Chondrocyte (in vitro differentiated cells): ENCODE results near the gene HTD2. TPM values are rescaled to one million over a fixed set of nuclear protein-coding genes. Genes with fewer than 3 reads are reported as not detected.
"Not testable (repeated sequence)": the region's sequence is repeated elsewhere in the genome, so short reads cannot be mapped to it uniquely, and the experiment has no call there.

Experiments used
- DNase-seq: peaks from one replicate; pipeline ENCODE4 v3.0.0; 2021; ENCODE audit warnings: mixed read lengths, low spot score
- H3K27ac Mint-ChIP-seq: one replicate; pipeline ENCODE4 v1.8.0; 2021; ENCODE audit warnings: mild to moderate bottlenecking, moderate library complexity, mixed read lengths; ENCODE audit not compliant: unreplicated experiment
- H3K27me3 Mint-ChIP-seq: 2 replicates; pipeline ENCODE4 v1.8.0; 2021; ENCODE audit warnings: low read depth, mixed read lengths
- H3K36me3 Mint-ChIP-seq: 2 replicates; pipeline ENCODE4 v1.8.0; 2021; ENCODE audit warnings: low read depth, mixed read lengths
- H3K4me1 Mint-ChIP-seq: 2 replicates; pipeline ENCODE4 v1.8.0; 2021; ENCODE audit warnings: low read depth, mild to moderate bottlenecking, mixed read lengths
- H3K4me3 Mint-ChIP-seq: one replicate; pipeline ENCODE4 v1.8.0; 2021; ENCODE audit warnings: mild to moderate bottlenecking, moderate library complexity, mixed read lengths; ENCODE audit not compliant: unreplicated experiment
- H3K9me3 Mint-ChIP-seq: 2 replicates; pipeline ENCODE4 v1.8.0; 2021; ENCODE audit warnings: low read depth, mixed read lengths
- CTCF ChIP-seq: fragments of 200-600 bp; sonication (generic); IDR thresholded peaks from 2 replicates; pipeline ENCODE4 v1.5.0; 2021; ENCODE audit warnings: antibody characterized with exemption, mild to moderate bottlenecking, moderate library complexity
- total RNA-seq: library from RNA; stranded (reverse); gene quantifications from 3 replicates; pipeline ENCODE4 v1.2.1, GENCODE V29; 2021

HTD2 gene
- total RNA-seq, 1 donor from 2014 or later = 5.0 TPM

GRCh38 chr3:58261954-58262666 lies 44.2 kb upstream of the HTD2 start:
- no peaks in the 10 kb centered on the region for H3K4me1 Mint-ChIP-seq
- peaks cover 12% of the 10 kb centered on the region for H3K36me3 Mint-ChIP-seq
- no peaks in the 10 kb centered on the region for H3K9me3 Mint-ChIP-seq
- no peaks in the 10 kb centered on the region for H3K27me3 Mint-ChIP-seq
- no peak for TF ChIP-seq CTCF
- DNase-seq = no peak
- no peak overlapping the region for H3K27ac Mint-ChIP-seq
- H3K4me3 Mint-ChIP-seq = no peak overlapping the region

GRCh38 chr3:58266577-58266976 lies 39.7 kb upstream of the HTD2 start:
- DNase-seq = no peak
- no peak overlapping the region for H3K27ac Mint-ChIP-seq
- H3K4me3 Mint-ChIP-seq = no peak overlapping the region
- peaks cover 9% of the 10 kb centered on the region for H3K36me3 Mint-ChIP-seq
- no peaks in the 10 kb centered on the region for H3K9me3 Mint-ChIP-seq
- no peaks in the 10 kb centered on the region for H3K4me1 Mint-ChIP-seq
- no peak for TF ChIP-seq CTCF
- no peaks in the 10 kb centered on the region for H3K27me3 Mint-ChIP-seq

GRCh38 chr3:58267543-58267942 lies 38.8 kb upstream of the HTD2 start:
- H3K36me3 Mint-ChIP-seq = peaks cover 11% of the 10 kb centered on the region
- DNase-seq, H3K27me3 Mint-ChIP-seq, H3K4me1 Mint-ChIP-seq, H3K4me3 Mint-ChIP-seq, H3K27ac Mint-ChIP-seq, H3K9me3 Mint-ChIP-seq: not testable (repeated sequence)

- H3K27ac Mint-ChIP-seq = no peak overlapping the region
- peaks cover 8% of the 10 kb centered on the region for H3K36me3 Mint-ChIP-seq
- H3K27me3 Mint-ChIP-seq = no peaks in the 10 kb centered on the region
- H3K9me3 Mint-ChIP-seq = no peaks in the 10 kb centered on the region
- no peak overlapping the region for H3K4me3 Mint-ChIP-seq
- DNase-seq = no peak
- peaks cover 12% of the 10 kb centered on the region for H3K4me1 Mint-ChIP-seq
- TF ChIP-seq CTCF = no peak
These were observed 37.0 kb upstream of the HTD2 start for GRCh38 chr3:58269356-58269755.

GRCh38 chr3:58270485-58270884 lies 35.8 kb upstream of the HTD2 start:
- H3K4me3 Mint-ChIP-seq = no peak overlapping the region
- no peak overlapping the region for H3K27ac Mint-ChIP-seq
- no peak for TF ChIP-seq CTCF
- peaks cover 12% of the 10 kb centered on the region for H3K36me3 Mint-ChIP-seq
- no peaks in the 10 kb centered on the region for H3K9me3 Mint-ChIP-seq
- H3K27me3 Mint-ChIP-seq = no peaks in the 10 kb centered on the region
- no peak for DNase-seq
- peaks cover 12% of the 10 kb centered on the region for H3K4me1 Mint-ChIP-seq

GRCh38 chr3:58271901-58272501 lies 34.3 kb upstream of the HTD2 start:
- H3K27me3 Mint-ChIP-seq = no peaks in the 10 kb centered on the region
- H3K4me1 Mint-ChIP-seq = peaks cover 12% of the 10 kb centered on the region
- H3K9me3 Mint-ChIP-seq = peaks cover 5% of the 10 kb centered on the region
- H3K36me3 Mint-ChIP-seq = peaks cover 16% of the 10 kb centered on the region
- H3K4me3 Mint-ChIP-seq = no peak overlapping the region
- DNase-seq = no peak
- no peak for TF ChIP-seq CTCF
- H3K27ac Mint-ChIP-seq = peak overlapping the region; percentile 89
